Ammon's horn (tissue), 1 donor: ENCODE measurements around the gene RDH13.
"Not testable (repeated sequence)": the region's sequence is repeated elsewhere in the genome, so short reads cannot be mapped to it uniquely, and the experiment has no call there.

Experiments used
- DNase-seq: peaks from one replicate; pipeline ENCODE4 v3.0.0-alpha.2; 2016; ENCODE audit warnings: low spot score

RDH13 gene

GRCh38 chr19:55076321-55076720 lies 13.4 kb upstream of the RDH13 start:
- no peak for DNase-seq

- no peak for DNase-seq
These were observed 12.5 kb upstream of the RDH13 start, which contains the start of gene EPS8L1 for GRCh38 chr19:55075371-55075998. EPS8L1 (plus strand) TSS chr19:55075869; CDS start chr19:55076445, 576 bp downstream.

GRCh38 chr19:55071913-55072312 lies 9.0 kb upstream of the RDH13 start:
- no peak for DNase-seq

GRCh38 chr19:55071129-55071502 lies 8.2 kb upstream of the RDH13 start:
- DNase-seq, result no peak

- DNase-seq, result no peak
These were observed 7.6 kb upstream of the RDH13 start for GRCh38 chr19:55070466-55071128.

- no peak for DNase-seq
These were observed 6.9 kb upstream of the RDH13 start for GRCh38 chr19:55069865-55070197.

- no peak for DNase-seq
These were observed 6.3 kb upstream of the RDH13 start for GRCh38 chr19:55068950-55069864.

- no peak for DNase-seq
These were observed 4.9 kb upstream of the RDH13 start for GRCh38 chr19:55067869-55068268.

GRCh38 chr19:55066107-55066709 lies 3.3 kb upstream of the RDH13 start:
- DNase-seq, result no peak

GRCh38 chr19:55065516-55065915 lies 2.6 kb upstream of the RDH13 start:
- not testable (repeated sequence) for DNase-seq

GRCh38 chr19:55063492-55063843 lies 520 bp upstream of the RDH13 start:
- DNase-seq, result no peak

GRCh38 chr19:55060287-55060686 lies 2.7 kb downstream of the RDH13 start:
- not testable (repeated sequence) for DNase-seq

- no peak for DNase-seq
These were observed 4.0 kb downstream of the RDH13 start for GRCh38 chr19:55058781-55059610.

- DNase-seq, result no peak
These were observed 6.1 kb downstream of the RDH13 start for GRCh38 chr19:55056827-55057226.

GRCh38 chr19:55053735-55054134 lies 9.2 kb downstream of the RDH13 start:
- no peak for DNase-seq

GRCh38 chr19:55050749-55051532 lies 12.0 kb downstream of the RDH13 start:
- no peak for DNase-seq

- DNase-seq, result no peak
These were observed 14.5 kb downstream of the RDH13 start for GRCh38 chr19:55048446-55048845.

- no peak for DNase-seq
These were observed 15.0 kb downstream of the RDH13 start for GRCh38 chr19:55047951-55048350.

- no peak for DNase-seq
These were observed 15.8 kb downstream of the RDH13 start for GRCh38 chr19:55046975-55047622.
